Sigmoid colon (tissue), 4 donors: ENCODE measurements around the gene EP400.

Source experiments
- EP300 ChIP-seq, 4 donors: sonication (generic); formaldehyde crosslinking; IDR thresholded peaks; one replicate each; pipeline ENCODE4 v1.6.1; 2017; ENCODE audit warnings: antibody characterized with exemption in 4 of 4
- TF ChIP-seq, protein P1 (sequence below), 4 experiments: fragments of 450-650 bp in 3 of 4; fragments of 200-600 bp in 1 of 4; IDR thresholded peaks; one replicate each; pipeline ENCODE4 v1.5.1; 2016 to 2019; ENCODE audit warnings: antibody characterized with exemption in 4 of 4, mild to moderate bottlenecking in 3 of 4, moderate library complexity in 2 of 4

DNA sequence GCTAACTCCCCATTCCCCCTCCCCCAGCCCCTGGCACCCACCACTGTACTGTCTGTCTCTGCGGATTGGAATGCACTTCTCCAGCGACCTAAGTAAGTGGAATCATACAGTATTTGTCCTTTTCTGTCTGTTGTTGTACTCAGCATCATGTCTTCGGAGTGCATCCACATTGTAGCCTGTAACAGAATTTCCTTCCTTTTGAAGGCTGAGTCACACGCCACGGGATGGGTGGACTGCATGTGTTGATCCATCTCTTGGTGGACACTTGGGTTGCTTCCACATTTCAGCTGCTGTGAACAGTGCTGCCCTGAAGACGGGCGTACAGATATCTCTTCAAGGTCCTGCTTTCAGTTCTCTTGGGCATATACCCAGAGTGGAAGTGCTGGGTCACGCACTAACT lies 160.0 kb downstream of the EP400 start:
- TF ChIP-seq, protein P1, sequence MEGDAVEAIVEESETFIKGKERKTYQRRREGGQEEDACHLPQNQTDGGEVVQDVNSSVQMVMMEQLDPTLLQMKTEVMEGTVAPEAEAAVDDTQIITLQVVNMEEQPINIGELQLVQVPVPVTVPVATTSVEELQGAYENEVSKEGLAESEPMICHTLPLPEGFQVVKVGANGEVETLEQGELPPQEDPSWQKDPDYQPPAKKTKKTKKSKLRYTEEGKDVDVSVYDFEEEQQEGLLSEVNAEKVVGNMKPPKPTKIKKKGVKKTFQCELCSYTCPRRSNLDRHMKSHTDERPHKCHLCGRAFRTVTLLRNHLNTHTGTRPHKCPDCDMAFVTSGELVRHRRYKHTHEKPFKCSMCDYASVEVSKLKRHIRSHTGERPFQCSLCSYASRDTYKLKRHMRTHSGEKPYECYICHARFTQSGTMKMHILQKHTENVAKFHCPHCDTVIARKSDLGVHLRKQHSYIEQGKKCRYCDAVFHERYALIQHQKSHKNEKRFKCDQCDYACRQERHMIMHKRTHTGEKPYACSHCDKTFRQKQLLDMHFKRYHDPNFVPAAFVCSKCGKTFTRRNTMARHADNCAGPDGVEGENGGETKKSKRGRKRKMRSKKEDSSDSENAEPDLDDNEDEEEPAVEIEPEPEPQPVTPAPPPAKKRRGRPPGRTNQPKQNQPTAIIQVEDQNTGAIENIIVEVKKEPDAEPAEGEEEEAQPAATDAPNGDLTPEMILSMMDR (IDR thresholded peaks at IDR 0.05) = no peak
- no peak for TF ChIP-seq EP300 (IDR thresholded peaks at IDR 0.05)
